Epithelial cell of prostate (primary cell): ENCODE measurements around the gene VEGFA.

Source experiments
- DNase-seq: peaks from one replicate; pipeline ENCODE4 v3.0.0-alpha.2; 2011; ENCODE audit warnings: low read depth, low spot score
- H3K27ac ChIP-seq: fragments of 450-650 bp; 2 replicates; pipeline ENCODE4 v1.5.1; 2017; ENCODE audit warnings: mild to moderate bottlenecking

Gene VEGFA

DNA sequence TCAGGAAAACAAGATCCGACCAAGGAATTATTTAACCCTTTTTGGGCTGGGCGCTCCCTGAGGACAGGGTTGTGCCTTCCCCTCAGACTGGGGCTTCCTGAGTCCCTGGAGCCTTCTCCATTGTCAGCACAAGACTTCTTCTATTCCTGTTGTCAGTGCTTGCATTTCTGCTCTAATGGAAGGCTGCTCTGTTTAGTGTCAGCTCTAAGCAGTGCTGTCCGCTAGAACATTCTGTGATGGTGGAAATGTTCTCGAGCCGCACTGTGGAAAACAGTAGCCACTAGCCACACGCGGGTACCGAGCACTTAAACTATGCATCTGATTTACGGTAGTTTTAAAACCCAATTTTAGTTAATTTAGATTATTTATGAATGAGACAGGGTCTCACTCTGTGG lies 64.0 kb downstream of the VEGFA start:
- H3K27ac ChIP-seq: no peak overlapping the region
- DNase-seq: no peak

GRCh38 chr6:43834528-43835155 lies 64.6 kb downstream of the VEGFA start:
- DNase-seq: no peak
- no peak overlapping the region for H3K27ac ChIP-seq

DNA sequence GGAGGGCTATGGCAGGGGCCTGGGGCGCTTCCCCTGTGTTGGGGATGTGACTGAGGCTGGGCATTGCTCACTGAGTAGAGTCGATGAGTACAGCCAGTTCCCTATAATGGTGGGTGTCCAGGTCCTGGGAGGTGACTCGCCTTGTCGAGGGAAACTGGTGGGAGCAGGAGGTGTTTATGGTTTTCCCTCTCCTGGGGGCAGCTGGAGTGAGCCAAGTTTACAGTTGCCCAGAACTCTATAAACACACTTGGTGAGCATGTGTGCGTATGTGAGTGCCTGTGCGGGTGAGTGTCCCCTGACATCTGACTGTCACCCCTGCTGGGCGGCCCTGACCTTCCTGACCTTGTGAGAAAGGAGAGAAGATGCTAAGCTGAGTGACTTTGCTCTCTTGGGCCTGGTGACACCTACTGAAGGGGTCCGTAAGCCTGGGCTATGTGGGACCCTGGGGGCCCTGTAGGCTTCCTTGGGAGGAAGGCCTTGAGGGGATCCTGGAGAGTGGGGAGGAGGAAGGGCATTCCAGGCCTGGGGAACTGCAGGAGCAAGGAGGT lies 65.9 kb downstream of the VEGFA start:
- DNase-seq: no peak
- no peak overlapping the region for H3K27ac ChIP-seq
